Retinal pigment epithelial cell (primary cell): Measurements from ENCODE around the gene CCDC15.
"Not testable (repeated sequence)": the region's sequence is repeated elsewhere in the genome, so short reads cannot be mapped to it uniquely, and the experiment has no call there.

Experiments
- DNase-seq: peaks from one replicate; pipeline ENCODE4 v3.0.0-alpha.2; 2010; ENCODE audit warnings: low read depth
- H3K4me3 ChIP-seq: 2 replicates; pipeline ENCODE4 v1.5.1; 2011; ENCODE audit warnings: mild to moderate bottlenecking, low read length, control low read depth, moderate library complexity
- TF ChIP-seq, protein P1 (sequence below): conservative IDR thresholded peaks from 2 replicates; pipeline ENCODE4 v1.5.1; 2011; ENCODE audit warnings: low read depth, low read length, control low read depth, inconsistent platforms

CCDC15 gene

DNA sequence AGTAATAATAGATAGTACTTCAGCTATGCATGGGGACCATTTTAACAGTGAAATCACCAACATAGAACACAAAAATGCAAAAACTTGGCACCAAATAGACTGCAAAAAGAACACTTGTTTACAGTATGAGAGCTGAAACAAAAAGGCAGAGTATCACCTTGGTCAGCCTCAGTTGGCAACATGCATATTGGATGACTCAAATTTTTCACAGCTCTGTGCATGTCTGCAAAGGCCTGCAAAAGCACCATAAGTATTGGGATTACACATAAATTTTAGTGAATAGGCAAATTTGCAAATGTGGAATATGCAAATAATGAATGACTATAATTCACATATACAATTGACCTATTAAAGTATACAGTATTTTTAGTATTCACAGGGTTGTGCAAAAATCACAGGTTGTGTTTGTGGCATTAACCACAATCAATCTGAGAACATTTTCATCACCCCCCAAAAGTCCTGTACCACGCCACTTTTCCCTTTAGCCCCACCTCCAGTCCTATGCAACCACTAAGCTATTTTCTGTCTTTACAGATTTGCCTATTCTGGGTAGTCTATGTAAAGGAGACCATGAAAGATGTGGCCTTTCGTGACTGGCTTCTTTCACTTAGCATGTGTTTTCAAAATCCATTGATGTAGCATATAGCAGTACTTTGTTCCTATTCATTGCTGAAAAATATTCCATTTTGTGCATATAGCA lies 47.2 kb downstream of the CCDC15 start:
- DNase-seq, result no peak
- no peak overlapping the region for H3K4me3 ChIP-seq
- TF ChIP-seq, protein P1, sequence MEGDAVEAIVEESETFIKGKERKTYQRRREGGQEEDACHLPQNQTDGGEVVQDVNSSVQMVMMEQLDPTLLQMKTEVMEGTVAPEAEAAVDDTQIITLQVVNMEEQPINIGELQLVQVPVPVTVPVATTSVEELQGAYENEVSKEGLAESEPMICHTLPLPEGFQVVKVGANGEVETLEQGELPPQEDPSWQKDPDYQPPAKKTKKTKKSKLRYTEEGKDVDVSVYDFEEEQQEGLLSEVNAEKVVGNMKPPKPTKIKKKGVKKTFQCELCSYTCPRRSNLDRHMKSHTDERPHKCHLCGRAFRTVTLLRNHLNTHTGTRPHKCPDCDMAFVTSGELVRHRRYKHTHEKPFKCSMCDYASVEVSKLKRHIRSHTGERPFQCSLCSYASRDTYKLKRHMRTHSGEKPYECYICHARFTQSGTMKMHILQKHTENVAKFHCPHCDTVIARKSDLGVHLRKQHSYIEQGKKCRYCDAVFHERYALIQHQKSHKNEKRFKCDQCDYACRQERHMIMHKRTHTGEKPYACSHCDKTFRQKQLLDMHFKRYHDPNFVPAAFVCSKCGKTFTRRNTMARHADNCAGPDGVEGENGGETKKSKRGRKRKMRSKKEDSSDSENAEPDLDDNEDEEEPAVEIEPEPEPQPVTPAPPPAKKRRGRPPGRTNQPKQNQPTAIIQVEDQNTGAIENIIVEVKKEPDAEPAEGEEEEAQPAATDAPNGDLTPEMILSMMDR, result no peak

DNA sequence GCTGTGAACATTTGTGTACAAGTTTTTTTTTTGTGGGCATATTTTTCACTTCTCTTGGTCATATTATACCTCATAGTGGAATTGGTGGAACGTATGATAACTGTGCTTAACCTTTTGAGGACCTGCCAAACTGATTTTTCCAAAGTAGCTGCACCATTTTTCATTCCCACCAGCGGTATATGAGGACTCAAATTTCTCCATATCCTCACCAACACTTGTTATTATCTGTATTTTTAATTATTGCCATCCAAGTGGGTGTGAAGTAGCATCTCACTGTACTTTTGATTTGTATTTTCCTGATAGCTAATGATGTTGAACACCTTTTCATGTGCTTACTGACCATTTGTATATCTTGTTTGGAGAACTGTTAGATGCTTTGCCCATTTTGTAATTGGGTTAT lies 47.8 kb downstream of the CCDC15 start:
- no peak overlapping the region for H3K4me3 ChIP-seq
- TF ChIP-seq, protein P1, result no peak
- no peak for DNase-seq

DNA sequence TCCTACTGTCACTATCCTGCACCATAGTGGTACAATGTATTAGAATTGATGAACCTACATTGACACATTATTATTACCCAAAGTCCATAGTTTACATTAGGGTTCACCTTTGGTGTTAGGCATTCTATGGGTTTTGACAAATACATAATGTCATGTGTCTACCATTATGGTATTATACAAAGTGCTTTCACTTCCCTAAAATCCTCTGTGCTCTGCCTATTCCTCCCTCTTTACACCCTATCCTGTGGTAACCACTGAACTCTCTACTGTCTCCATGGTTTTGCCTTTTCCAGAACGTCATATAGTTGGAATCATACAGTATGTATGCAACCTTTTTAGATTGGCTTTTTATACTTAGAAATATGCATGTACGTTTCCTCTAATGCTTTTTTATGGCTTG lies 51.5 kb downstream of the CCDC15 start:
- no peak for DNase-seq
- no peak overlapping the region for H3K4me3 ChIP-seq
- TF ChIP-seq, protein P1, result no peak

DNA sequence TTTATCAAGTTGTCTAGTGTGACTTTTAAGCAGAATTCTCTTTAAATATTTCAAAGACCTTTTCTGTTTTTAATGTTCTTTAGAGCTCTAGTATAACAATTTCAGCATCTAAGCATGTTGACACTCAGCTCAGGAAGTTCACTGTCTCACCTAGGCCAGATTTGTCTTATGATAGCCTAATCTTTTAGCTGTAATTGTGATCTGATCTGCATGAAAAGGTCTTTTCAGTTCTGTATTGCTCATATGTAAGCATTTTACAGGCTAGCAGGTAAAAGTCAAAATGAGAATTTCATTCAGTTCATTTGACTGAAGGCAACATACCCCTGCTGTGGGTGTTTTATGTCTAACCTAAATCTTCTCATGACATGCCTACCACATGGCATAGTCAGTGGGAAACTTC lies 62.4 kb downstream of the CCDC15 start:
- no peak for DNase-seq
- no peak overlapping the region for H3K4me3 ChIP-seq
- TF ChIP-seq, protein P1, result no peak

DNA sequence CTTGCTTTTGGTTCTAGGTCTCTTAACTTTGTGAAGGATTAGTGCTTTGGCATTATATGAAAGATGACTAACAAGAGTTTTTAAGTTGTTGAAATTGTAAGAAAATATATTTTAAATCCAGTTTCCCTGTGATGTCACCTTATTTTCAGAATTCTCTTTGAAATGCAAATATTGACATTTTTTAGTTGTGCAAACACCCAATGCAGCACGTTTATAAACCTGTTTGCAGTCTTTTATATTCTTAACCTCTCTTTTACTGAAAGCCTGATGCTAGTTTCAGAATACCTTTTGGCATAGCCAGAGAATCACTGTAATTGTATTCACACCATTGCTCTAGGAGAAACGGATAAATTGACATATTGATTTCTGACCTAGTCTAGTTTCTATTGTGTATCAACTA lies 66.3 kb downstream of the CCDC15 start:
- DNase-seq, result no peak
- TF ChIP-seq, protein P1, result no peak
- no peak overlapping the region for H3K4me3 ChIP-seq

DNA sequence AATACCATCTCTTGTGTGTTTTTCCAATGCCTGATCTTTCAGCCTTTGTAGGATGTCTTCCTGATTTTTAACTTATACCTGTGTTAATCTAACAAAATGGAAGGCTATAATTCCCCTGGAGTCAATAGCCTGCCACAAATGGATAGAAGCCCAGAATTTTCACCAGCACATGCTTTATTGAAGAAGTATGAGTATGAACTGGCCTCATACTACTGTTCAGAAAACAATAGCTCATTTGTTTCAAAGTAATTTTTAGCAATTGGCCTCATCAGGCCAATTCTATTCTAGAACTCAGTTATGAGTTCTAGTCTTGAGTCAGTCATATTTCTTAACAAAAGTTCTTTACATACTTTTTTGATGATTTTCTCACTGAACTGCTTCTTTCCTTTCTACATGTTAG lies 68.5 kb downstream of the CCDC15 start:
- TF ChIP-seq, protein P1, result no peak
- no peak overlapping the region for H3K4me3 ChIP-seq
- no peak for DNase-seq

DNA sequence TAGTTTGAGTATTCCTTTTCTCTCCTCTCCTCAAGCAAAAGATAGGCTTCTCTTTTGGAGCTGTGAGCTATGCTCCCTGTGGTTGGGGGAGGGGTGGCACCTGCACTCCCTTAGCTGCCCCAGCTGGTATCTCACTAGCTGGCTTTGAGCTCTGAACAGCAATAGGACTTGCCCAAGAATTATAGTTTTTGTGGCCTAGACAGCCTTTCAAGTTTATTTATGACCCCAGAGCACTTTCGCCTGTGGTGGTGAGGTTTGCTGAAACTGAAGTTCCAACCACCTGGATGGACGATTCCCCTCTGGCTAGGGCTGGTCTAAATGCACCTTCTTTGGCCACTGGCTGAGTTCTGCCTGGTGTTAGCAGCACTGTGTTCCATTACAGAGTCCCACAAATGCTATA lies 72.0 kb downstream of the CCDC15 start:
- TF ChIP-seq, protein P1, result no peak
- H3K4me3 ChIP-seq, result no peak overlapping the region
- no peak for DNase-seq

DNA sequence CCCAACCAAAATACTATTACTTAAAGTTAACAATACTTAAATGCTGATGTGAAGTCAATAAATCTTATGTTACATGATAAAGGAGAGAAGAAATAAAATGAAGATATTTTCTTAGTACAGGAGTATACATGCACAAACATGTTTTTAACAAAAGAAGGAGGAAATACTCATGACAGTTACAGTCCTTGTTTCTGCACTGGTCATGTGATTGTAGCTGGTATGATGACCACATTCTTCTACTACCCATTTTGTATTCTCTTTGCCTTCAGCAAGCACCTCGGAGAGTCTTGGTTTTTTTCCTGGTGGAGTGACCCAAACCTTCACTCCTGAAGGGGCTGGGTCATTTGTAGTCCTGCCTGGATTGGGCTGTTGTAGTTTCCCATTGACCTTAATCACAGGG lies 75.4 kb downstream of the CCDC15 start:
- not testable (repeated sequence) for DNase-seq, H3K4me3 ChIP-seq
